Measurements from ENCODE around the gene NME9. TPM values are rescaled to one million over a fixed set of nuclear protein-coding genes. Genes with fewer than 3 reads are reported as not detected.

Gene NME9
- total and polyA plus RNA-seq, 5 experiments from 2014 or later, result 0.26 to 2.1 (median 1.0) TPM; not detected in 1

DNA sequence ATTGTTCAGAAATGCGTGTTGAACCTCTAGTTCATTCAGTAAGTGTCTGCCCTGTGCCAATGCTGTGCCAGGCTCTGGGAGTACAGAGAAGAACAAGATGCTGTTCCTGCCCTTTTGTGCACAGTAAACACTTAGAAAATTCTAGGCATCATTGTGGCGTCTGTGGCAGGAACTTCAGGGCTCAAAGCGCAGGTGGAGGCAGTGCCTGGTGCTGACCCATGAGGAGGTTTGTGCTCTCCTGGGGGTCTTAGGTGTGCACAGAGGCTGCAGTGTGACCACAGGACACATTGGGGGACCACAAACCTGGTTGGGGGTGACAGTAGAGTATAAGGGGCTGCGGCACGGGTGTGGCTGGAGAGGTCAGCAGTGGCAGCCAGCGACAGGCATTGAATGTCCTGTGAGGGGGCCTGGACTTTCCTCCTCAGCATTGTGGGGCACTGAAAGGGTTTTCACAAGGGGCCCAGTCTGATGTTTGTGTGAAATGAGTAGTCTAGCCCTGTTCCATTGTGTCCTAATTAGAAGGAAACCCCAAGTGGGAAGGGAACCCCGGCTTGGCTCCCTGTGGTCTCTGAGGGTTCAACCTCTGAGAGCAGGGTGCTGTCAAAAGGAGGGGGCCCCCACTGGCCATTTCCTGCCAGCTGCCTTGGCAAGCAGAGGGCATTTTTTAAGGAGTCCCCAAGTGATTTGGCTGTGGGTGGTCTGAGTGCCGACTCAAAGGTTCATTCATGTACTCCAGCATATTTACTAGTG lies 39.7 kb upstream of the NME9 start:
- H3K27me3 Mint-ChIP-seq, result peaks cover 0 to 24% (median 8%) of the 10 kb centered on the region in 5 donors
- DNase-seq (no peak), ATAC-seq (no peak)
- peaks cover 0 to 5% (median 0%) of the 10 kb centered on the region in 3 donors for H3K36me3 Mint-ChIP-seq
- H3K27ac Mint-ChIP-seq, result no peak overlapping the region
- POLR2A ChIA-PET, result no interaction called here
- peaks cover 0 to 14% (median 0%) of the 10 kb centered on the region in 4 donors for H3K4me1 Mint-ChIP-seq
- no peak overlapping the region for H3K4me3 Mint-ChIP-seq
- H3K9me3 Mint-ChIP-seq, result peaks cover 0 to 5% (median 0%) of the 10 kb centered on the region in 9 donors

DNA sequence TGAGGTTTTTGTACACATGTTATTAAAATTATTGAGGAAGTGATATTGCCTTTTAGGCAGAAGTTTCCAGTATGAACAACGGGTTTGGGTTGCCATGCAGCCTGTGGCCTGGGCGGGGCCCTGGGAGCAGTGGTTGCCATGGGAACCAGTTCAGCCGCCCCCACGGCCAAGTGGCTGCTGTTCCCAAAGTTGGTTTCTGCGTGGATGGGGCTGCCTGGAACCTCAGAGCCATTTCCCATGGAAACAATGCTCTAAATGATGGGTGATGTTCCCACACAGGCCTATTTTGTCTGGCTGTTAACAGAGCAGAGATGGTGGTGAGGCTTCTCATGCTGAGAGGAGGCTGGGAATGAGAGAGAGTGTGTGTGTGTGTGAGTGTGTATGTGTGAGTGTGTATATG lies 38.3 kb upstream of the NME9 start:
- Mint-ChIP-seq H3K9me3 (peaks cover 0 to 5% (median 0%) of the 10 kb centered on the region in 9 donors), H3K4me1 (peaks cover 0 to 14% (median 0%) of the 10 kb centered on the region in 4 donors), H3K27ac (peak overlapping the region in 1 of 10 donors; percentile 4), H3K27me3 (peaks cover 0 to 18% (median 8%) of the 10 kb centered on the region in 5 donors), H3K4me3 (no peak overlapping the region), H3K36me3 (peaks cover 0 to 5% (median 0%) of the 10 kb centered on the region in 3 donors)
- DNase-seq, result no peak
- POLR2A ChIA-PET, result no interaction called here
- no peak for ATAC-seq

DNA sequence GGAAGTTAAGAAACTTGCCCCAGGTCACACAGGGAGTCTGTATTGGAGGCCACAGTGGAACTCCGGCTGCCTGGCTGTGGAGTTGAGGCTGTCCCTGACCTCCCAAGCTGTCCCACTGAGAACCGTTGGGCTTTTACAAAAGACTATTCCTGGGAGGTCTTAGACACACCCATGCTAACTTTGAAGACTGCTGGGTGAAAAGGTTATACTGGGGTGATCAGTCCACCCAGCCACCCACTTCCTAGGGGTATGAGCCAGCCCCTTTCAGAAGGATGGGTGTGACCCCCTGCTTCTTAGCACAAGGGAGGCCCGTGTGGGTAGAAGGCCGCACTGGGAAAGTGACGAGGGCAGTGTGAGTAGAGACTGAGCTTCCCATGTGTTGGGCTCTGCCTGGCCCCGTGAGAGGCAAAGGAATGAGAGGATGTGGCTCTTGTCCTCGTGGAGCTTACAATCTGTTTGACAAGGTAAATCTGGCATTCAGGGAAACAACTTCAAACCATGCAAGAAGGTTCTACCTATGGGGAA lies 37.7 kb upstream of the NME9 start:
- Mint-ChIP-seq H3K27me3 (peaks cover 0 to 18% (median 8%) of the 10 kb centered on the region in 5 donors), H3K4me1 (peaks cover 0 to 14% (median 0%) of the 10 kb centered on the region in 4 donors), H3K9me3 (peaks cover 0 to 5% (median 0%) of the 10 kb centered on the region in 9 donors), H3K4me3 (no peak overlapping the region), H3K36me3 (peaks cover 0 to 5% (median 0%) of the 10 kb centered on the region in 3 donors), H3K27ac (no peak overlapping the region)
- DNase-seq (no peak), ATAC-seq (no peak)
- POLR2A ChIA-PET, result no interaction called here

GRCh38 chr3:138366006-138366759 lies 36.5 kb upstream of the NME9 start:
- Mint-ChIP-seq H3K27me3 (peaks cover 0 to 12% (median 5%) of the 10 kb centered on the region in 5 donors), H3K9me3 (peaks cover 0 to 5% (median 0%) of the 10 kb centered on the region in 9 donors), H3K4me1 (peaks cover 0 to 14% (median 0%) of the 10 kb centered on the region in 4 donors), H3K4me3 (no peak overlapping the region), H3K36me3 (peaks cover 0 to 5% (median 0%) of the 10 kb centered on the region in 3 donors), H3K27ac (no peak overlapping the region)
- no peak for ATAC-seq
- DNase-seq, result no peak
- POLR2A ChIA-PET, result no interaction called here

DNA sequence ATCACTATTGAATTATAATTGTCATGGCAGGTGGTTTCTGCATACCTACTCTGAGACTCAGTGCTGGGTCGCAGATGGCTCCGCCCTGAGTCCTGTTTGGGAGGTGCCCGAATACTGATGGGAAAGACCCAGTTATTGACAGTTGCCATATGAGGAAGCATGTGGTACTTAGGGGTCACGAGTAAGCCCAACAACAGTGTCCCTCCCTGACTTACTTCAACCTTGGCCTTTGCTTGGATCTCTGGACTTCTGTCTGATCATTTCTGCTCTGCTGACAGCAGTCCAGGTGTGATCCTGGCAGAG lies 35.6 kb upstream of the NME9 start:
- Mint-ChIP-seq H3K4me1 (peaks cover 0 to 11% (median 0%) of the 10 kb centered on the region in 4 donors), H3K9me3 (no peaks in the 10 kb centered on the region), H3K4me3 (no peak overlapping the region), H3K27me3 (peaks cover 0 to 8% (median 0%) of the 10 kb centered on the region in 5 donors), H3K27ac (no peak overlapping the region), H3K36me3 (no peaks in the 10 kb centered on the region)
- POLR2A ChIA-PET, result no interaction called here
- DNase-seq, result no peak
- ATAC-seq, result no peak

DNA sequence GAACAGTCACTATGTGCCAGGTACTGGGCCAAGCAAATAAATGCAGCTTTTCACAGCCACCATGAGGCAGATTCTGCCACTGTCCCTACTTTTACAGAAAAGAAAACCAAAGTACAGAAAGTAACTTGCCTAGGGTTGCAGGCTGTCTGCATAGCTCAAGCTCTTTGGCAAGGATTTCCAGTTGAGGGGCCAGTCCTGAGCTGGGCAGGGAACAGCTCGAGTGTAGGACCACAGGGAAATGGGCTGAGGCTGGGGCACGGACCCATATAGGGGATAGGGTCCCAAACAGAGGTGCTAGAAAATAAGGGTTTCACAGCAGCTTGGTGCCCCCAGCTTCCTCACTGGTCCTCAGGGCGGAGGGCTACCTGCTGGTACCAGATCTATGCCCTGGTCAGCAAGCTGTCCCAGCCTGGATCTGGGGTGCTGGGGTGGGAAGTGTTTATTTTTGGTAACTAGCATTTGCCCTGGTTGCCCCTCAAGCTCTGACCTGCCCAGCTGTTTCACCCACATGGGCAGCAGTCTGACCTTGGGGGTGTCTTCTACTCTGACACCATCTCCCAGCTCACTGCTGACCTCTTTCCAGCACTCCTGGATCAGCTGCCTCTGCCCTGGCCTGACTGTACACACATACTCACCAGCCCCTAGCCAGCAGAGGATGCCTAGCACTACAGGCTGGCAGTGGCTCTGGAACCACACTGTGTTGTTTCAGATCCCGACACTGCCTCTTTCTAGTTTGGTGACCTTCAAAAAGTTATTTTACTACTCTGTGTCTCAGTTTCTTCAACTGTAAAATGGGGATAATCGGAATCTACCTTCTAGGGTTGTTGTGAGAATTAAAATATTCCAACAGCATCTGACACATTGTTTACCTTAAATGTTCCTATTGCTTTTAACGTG lies 35.0 kb upstream of the NME9 start:
- Mint-ChIP-seq H3K4me1 (peaks cover 0 to 11% (median 0%) of the 10 kb centered on the region in 4 donors), H3K4me3 (no peak overlapping the region), H3K36me3 (no peaks in the 10 kb centered on the region), H3K27me3 (peaks cover 0 to 8% (median 0%) of the 10 kb centered on the region in 5 donors), H3K27ac (no peak overlapping the region), H3K9me3 (no peaks in the 10 kb centered on the region)
- POLR2A ChIA-PET, result interaction anchor here (0.6 kb wide), 1 partner anchor 28 kb away, joined by 3 read pairs; no protein-coding TSS in a partner anchor
- no peak for DNase-seq
- ATAC-seq, result no peak

GRCh38 chr3:138363322-138363721 lies 33.7 kb upstream of the NME9 start:
- POLR2A ChIA-PET, result no interaction called here
- H3K4me1 Mint-ChIP-seq, result peaks cover 0 to 11% (median 0%) of the 10 kb centered on the region in 4 donors
- DNase-seq, result no peak
- ATAC-seq, result no peak
- H3K27ac Mint-ChIP-seq, result no peak overlapping the region
- H3K27me3 Mint-ChIP-seq, result peaks cover 0 to 8% (median 0%) of the 10 kb centered on the region in 5 donors
- H3K36me3 Mint-ChIP-seq, result no peaks in the 10 kb centered on the region
- H3K9me3 Mint-ChIP-seq, result no peaks in the 10 kb centered on the region
- no peak overlapping the region for H3K4me3 Mint-ChIP-seq

DNA sequence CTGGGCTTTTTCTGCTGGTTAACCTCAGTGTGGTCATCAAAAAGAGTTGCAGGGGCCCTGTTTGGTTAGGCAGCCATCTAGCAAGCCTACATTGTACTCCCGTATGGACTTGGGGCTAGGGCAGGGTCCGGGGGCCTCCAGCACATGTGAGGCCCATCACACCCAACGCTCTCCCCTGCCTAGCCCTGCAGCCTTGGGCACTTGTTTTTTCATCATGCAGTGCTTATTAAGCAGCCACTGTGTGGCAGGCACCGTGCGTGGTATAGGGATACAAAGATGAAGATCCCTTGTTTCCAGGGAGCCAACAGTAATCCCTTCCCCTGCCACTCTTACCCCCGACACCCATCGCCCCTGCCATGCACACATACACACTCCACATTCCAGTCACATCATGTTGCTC lies 32.9 kb upstream of the NME9 start:
- Mint-ChIP-seq H3K36me3 (no peaks in the 10 kb centered on the region), H3K4me1 (peaks cover 0 to 4% (median 0%) of the 10 kb centered on the region in 4 donors), H3K4me3 (no peak overlapping the region), H3K27me3 (peaks cover 0 to 8% (median 0%) of the 10 kb centered on the region in 5 donors), H3K9me3 (no peaks in the 10 kb centered on the region), H3K27ac (no peak overlapping the region)
- POLR2A ChIA-PET, result no interaction called here
- no peak for DNase-seq
- no peak for ATAC-seq

GRCh38 chr3:138361561-138361971 lies 31.9 kb upstream of the NME9 start:
- peaks cover 0 to 2% (median 0%) of the 10 kb centered on the region in 4 donors for H3K4me1 Mint-ChIP-seq
- H3K4me3 Mint-ChIP-seq, result no peak overlapping the region
- POLR2A ChIA-PET, result no interaction called here
- H3K27ac Mint-ChIP-seq, result no peak overlapping the region
- no peaks in the 10 kb centered on the region for H3K9me3 Mint-ChIP-seq
- H3K36me3 Mint-ChIP-seq, result no peaks in the 10 kb centered on the region
- ATAC-seq (no peak), DNase-seq (no peak)
- peaks cover 0 to 9% (median 0%) of the 10 kb centered on the region in 5 donors for H3K27me3 Mint-ChIP-seq

- Mint-ChIP-seq H3K9me3 (no peaks in the 10 kb centered on the region), H3K4me3 (no peak overlapping the region), H3K36me3 (no peaks in the 10 kb centered on the region), H3K27me3 (peaks cover 0 to 9% (median 0%) of the 10 kb centered on the region in 5 donors), H3K4me1 (peaks cover 0 to 2% (median 0%) of the 10 kb centered on the region in 4 donors), H3K27ac (no peak overlapping the region)
- DNase-seq (no peak), ATAC-seq (no peak)
- POLR2A ChIA-PET, result no interaction called here
Observed at GRCh38 chr3:138360869-138361525, 31.3 kb upstream of the NME9 start.

GRCh38 chr3:138359919-138360868 lies 30.5 kb upstream of the NME9 start:
- Mint-ChIP-seq H3K9me3 (no peaks in the 10 kb centered on the region), H3K36me3 (no peaks in the 10 kb centered on the region), H3K4me1 (no peaks in the 10 kb centered on the region), H3K27me3 (peaks cover 0 to 3% (median 0%) of the 10 kb centered on the region in 5 donors), H3K4me3 (no peak overlapping the region), H3K27ac (no peak overlapping the region)
- DNase-seq (no peak), ATAC-seq (no peak)
- POLR2A ChIA-PET, result no interaction called here
